Middle frontal gyrus (tissue), 1 donor: ENCODE data around the gene LRRC14B.
A peak's percentile ranks its signal among the peaks of the same experiment; 100 is the strongest.

Experiments
- DNase-seq: peaks from one replicate; pipeline ENCODE4 v3.0.0-alpha.2; 2015; ENCODE audit warnings: low spot score; ENCODE audit errors: extremely low spot score

LRRC14B gene

DNA sequence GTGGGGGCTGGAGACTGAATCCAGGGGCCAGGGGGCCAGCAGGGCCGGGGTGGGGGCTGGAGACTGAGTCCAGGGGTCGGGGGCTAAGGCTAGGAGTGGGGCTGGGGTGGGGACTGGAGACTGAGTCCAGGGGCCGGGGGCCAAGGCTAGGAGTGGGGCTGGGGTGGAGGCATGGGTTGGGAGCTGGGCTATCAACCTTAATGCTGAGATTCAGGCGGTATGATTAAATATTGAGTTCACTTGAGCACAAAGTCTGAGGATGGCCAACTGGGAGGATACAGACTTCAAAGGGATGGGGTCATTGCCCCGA, 17.0 kb upstream of the LRRC14B start:
- DNase-seq, result no peak

DNA sequence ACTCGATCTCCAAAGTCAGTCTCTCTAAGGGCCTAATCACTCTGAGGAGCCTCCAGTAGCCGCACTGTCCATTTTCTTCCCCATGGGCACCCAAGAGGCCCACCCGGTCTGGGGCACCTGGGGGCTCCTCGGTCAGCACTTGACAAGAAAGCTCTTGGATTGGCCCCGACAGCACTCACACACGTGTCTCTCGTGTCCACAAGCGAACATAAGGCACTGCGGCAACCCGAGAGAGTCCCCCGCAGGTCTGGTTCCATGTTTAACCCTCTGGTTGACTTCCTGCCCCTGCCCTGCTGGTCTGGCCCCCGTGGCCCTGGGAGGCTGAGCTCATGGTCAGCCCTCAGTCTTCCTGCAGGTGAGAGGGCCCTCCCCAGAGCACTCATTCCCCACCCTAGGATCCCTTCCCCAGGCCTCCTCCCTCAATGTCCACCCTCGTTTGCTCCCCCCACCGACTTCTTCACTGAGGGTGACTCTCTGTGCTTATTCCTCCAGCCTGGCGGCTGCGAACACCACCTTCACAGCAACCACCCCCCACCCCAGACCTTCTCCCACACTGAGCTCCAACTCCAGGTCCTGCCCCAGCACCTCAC, 16.3 kb upstream of the LRRC14B start:
- no peak for DNase-seq

DNA sequence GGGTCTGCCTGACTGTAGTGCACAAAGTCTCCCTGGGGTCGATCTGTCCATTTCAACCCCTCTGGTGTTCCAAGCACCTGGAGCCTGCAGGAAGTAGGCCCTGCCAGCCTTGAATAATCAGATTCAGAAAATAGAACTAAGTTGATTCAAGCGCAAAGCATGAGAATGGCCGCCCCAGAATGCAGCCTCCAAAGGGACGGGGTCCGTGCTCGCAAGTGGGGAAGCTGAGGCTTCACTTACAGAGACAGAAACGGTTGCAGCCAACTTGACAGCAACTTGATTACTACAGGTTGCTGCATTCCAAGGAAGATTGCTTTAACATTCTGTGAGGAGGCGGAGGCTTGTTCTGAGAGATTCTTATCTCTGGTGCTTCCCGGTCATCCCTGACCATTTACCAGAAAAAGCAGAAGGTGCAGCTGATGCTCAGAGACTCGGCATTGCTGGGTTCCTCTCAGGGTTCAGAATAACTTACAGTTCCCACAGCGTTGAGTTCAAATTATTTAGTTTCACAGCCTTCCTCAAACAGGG, 14.9 kb upstream of the LRRC14B start:
- no peak for DNase-seq

DNA sequence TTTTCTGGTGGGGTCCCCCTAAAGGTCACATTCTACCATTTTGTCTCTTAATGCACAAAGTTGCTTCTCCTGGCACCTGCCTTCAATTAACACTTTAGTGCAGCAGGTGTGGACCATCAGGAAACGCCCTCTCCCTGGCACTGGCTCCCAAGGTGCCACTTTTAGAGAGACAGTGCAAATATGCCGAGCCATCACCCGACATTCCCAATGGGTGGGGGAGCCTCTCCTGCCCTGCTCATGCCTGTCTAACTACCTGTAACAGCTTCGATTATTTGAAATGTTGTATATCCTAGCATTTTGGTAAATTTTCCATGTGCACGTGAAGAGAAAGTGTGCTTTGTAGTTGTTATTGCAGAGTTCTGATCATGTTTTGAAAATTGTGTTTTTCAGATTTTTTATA, 13.2 kb upstream of the LRRC14B start:
- DNase-seq, result no peak

DNA sequence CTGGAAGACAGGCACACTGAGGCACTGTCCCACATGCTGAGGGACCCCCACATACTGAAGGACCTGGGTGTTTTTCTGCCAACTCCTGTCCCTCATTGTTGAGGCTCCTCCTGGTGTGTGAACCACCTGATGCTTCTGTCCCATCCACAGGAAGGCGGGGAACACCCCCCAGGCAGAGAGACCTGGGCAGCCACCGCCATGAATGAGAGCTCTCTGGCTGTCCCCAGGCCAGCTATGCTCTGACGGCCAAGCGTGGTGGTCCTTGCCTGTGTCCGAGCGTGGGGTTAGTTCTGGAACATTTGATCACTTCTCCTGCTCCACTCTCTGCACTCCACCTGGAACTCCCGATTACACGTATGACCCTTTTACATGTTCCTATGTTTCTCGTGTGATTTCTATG, 11.9 kb upstream of the LRRC14B start:
- DNase-seq, result no peak

DNA sequence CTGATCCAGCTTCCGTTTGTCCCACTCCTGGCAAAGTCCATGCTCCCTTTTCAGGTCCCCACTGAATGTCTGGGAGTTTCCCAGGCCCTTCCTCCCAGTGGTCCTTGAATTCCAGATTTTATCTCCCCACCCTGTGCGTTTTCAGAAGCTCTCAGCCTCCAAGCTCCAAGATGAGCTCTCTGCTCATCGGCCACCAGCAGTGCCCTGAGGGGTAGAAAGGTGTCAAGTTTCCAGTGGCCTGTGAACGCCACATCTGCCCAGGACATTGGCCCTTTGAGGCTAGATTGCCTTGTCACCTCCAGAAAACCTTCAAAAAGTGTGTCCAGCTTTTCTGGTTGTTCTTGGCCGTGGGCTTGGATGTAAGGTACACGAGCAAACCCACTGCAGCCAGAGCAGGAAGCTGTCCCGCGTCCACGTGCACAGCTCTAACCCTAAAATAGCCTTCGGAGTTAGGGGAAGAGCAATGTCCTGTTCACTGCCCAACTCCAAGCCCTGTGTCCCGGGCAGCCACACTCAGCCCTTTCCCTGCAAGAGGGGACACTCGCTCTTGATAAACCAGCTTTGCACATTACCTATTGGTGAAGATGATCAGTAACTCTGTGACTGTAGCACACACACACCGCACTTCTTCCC, 10.9 kb upstream of the LRRC14B start:
- no peak for DNase-seq

DNA sequence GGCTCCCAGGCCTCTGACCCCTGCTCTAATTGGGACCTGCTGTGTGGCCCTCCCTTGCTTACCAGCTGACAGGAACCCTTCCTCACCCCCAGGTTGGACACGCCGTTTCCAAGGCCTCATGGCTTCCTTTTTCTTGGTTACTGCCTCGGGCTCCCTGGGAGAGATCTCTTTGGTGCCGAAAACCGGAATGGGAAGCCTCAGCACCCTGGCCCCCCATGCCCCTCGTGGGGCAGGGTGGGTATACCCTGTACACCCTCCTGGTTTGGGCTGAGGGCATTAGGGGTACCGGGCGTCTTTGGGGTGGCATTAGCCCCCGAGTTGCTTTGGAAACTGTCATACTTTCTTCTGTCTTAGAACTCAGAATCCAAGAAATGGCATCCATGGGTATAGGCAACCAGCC, 10.1 kb upstream of the LRRC14B start:
- no peak for DNase-seq

DNA sequence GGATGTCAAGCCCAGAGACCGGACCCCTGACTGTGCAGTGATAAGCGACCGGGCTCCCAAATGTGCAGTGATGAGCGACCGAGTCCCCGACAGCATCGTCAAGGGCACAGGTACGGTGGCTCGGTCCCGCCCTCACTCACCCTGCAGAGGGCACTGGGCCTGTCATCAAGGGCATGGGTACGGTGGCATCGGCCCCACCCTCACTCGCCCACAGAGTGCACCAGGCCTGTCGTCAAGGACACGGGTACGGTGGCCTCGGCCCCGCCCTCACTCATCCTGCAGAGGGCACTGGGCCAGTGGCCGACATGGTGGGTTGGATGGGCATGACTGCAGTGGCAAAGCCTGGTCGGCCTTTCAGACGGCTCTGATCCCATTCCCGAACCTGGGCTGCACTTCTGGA, 9.7 kb upstream of the LRRC14B start:
- DNase-seq, result no peak

DNA sequence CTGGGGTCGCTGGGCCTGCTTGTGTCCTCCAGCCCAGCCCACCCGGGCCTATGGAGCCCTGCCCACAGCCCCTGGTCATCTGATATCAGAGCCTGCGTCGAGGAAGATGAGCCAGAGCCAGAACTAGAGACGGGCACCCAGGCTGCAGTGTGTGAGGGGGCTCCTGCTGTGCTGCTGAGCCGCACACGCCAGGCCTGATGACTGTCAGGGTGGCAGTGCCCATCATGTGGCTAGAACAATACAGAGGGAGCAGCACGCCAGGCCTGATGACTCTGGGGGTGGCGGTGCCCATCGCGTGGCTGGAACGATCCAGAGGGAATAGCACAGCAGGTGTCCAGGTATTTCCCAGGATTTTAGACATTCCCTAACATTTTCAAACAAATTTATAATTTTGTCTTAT, 9.2 kb upstream of the LRRC14B start:
- no peak for DNase-seq

DNA sequence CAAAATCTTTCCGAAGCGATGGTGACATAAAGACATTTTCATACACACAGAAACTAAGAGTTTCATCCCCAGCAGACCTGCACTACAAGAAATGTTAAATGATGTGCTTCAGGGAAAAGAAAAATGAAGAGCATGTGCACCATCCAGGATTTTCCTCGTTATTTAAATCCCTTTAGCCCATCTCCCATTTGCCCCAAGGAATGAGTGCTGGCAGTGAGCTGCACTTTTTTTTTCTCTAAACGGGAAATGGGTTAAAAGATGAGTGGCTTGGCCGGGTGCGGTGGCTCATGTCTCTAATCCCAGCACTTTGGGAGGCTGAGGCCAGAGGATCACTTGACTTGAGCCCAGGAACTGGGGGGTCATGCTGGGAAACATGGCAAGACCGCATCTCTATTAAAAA, 6.8 kb upstream of the LRRC14B start:
- DNase-seq, result no peak

DNA sequence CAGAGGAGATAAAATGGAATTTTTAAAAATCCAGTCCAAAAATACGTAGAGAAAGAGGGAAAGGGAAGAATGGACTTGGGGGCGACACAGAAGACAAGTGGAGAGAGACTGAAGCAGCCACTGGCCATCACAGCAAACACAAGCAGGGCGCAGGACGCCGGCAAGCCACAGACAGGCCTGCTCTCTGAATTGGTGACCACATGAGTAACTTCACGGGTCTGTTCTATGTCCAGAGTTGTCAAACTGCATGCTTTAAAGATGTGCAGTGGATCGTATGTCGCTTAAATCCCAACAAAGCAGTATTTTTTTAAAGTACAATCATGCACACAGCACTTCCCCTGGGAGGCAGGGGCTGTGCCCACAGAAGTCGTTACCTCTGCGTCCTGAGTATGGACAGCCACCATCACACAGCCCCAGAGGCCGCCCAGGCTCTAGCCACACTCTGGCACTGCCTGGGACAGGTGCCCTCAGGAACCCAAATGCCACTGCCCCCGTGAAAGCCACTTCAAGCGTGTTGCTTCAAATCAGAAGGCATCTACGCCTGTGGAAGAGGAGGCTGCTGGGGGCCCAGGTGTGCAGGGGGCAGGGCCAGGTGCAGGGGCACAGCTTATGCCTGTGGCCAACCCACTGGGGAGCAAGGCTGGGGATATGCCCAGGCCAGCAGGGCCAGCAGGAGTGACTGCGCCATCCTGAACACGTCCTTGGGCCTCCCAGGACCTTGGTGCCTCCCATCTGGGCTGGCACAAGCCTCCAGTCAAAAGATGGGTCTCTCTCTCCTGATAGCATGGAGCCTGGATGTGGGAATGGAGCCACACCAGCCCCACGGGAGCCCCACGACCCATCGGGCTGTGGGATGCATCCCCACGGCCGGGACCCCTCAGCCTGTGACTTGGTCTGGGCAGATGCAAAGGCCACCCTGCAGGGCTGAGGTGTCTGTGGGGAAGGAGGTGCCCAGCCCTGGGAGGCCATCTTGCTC, 5.9 kb upstream of the LRRC14B start:
- no peak for DNase-seq

DNA sequence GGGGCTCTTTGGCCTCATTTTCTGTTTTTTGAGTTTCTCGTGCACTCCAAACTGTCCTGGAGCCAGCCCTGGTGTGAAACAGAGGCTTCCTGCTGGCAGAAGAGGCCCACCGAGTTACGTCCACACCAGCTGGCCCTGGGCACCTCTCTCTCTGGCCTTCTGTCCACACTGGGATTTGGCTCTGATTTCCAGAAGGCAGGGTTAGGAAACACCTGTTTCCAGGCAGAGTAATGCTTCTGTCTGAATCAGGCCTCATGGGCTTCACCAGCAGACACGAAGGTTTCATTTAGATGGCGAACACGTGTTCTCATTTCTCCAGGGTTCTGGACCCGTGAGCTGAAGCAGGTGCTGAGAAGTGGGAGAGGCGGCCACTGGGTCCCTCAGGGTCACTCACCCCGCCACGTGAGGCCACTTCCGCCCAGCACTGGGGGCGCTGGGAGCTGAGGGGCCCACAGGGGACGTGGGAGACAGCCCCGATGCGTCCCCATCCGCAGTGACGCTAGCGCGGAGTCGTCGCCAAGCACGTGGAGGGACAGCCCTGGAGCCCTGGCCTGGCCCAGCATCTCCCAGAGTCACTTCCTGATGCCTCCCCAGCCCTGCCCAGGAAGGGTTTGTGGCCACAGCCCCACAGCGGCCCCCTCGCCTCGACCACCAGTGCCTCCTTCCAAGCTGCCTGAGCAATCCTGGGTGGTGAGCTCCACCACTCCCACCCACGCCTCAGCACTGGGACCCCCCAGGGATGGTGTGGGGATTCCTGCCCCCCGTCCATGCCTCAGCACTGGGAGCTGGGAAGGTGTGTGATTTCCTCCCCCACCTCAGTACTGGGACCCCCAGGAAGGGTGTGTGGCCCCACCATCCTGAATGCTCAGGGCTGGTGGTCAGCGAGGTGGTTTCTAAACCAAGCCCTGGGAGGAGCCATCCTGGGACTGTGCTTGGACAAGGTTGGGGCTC, 4.9 kb upstream of the LRRC14B start:
- DNase-seq, result no peak

DNA sequence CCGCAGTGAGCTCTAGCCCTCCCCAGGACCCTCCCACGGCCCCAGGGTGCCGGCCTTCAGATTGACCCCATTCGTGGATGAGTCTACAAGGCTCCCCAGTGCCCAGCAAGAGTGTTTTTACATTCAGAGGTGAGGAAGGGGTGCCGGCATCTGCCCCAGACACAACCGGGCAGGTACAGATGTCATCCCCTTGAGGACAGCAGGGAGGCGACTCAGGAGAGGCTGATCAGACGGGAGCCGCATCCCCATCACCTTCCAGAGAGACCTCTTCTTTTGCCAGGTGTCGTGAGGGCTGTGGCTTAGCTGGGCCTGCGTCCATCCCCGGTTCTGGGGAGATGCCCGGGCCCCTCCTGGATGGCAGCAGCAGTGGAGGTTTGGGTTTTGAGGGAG, 4.3 kb upstream of the LRRC14B start:
- no peak for DNase-seq

DNA sequence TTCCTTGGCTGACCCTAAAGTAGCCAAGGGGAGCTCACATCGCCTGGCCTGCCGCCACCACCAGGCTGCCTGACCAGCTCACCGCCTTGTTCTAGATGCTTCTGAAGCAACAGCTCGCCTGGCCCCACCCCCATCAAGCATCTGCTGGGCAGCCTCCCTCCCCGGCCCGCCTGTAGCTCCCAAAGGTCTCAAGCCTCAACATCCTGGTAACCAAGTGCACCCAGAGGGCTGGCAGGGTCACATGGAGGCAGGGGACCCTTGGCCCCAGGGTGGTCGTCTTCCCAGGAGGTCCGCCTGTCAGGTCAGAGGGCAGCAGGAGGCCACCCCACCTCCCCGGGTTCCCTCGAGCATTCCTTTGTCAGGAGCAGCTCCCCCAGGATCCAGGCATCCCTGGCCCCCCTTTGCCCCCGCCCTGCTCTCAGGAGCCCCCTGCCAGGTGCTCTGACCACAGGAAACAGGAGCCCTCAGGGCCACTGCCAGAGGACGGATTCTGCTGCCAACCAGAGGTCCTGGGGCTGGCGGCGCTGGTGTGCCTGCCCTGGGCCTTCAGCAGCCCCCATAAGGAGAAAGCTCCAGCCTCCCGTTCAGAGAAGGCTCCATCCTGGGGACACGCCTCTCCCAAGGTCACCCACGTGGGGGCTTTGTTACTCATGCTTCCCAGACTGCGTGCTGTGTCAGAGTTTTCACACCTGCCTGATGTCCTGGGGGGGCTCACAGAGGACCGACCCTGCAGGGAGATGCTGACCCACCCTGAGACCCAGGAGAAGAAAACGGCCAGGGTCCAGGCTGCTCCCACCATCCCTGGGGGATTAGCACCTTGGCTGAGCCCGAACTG, 3.5 kb upstream of the LRRC14B start:
- no peak for DNase-seq

DNA sequence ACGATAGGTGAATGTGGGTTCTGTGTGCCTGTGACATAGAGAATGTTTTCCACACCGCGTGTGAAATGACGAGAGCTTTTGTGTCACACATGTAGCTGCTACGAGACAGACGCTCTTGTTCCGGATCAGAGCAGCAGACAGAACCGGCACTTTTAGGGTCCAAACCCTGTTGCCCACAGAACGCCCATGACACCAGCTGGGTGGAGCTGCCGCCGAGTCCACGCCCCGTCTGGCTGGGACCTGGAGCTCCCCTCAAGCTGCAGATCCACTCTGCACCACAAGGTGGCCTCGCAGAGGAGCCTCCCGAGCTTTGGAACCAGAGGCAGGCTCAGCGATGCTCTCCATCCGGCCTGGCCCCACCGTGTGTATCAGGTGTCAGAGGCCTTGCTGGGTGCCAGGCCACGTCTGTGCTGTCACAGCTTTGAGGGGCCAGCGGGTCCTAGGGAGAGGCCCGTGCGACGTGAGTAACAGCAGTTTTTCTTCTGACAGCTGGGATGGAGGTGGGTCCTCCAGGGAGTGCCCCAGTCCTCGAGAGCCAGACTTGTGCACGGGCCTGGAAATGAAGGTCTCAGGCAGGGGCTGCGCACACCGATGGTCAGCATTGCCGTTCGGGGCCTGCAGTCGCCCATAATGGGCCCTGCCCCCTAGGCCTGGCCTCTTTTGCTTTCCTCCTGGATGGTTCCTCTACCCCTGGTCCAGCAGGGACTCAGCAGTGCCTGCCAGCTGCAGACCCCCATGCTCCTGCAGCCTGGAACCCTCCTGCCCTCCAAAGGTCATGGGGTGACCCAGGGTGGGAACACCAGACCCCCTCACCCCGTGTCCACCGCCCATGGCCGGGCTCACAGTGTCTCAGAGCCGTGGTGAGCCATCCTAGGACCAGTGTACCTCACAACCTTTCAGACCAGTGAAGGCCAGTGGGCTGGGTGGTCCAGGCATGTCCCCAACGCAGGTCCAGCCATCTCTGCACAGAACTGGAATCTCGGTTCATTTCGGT, 2.5 kb upstream of the LRRC14B start:
- peak; percentile 50 for DNase-seq

DNA sequence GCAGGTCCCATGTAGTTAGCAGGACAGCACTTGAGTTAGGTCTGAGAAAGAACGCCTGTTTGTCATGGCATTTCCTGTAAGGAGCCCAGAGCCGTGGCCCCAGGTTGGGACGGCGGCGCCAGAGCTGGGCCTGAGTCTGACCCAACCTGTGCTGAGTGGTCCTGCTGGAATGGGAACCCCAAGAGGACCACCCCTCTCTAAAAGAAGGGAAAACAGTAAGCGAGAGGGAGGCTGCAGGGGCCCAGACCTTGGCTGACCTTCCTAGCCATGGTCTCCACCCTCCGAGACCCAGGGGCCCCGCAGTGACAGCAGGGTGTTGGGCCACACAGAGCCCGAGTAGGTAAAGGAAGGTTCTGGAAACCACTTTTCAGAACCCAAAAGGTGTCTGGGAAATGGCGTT, 1.8 kb upstream of the LRRC14B start:
- no peak for DNase-seq

DNA sequence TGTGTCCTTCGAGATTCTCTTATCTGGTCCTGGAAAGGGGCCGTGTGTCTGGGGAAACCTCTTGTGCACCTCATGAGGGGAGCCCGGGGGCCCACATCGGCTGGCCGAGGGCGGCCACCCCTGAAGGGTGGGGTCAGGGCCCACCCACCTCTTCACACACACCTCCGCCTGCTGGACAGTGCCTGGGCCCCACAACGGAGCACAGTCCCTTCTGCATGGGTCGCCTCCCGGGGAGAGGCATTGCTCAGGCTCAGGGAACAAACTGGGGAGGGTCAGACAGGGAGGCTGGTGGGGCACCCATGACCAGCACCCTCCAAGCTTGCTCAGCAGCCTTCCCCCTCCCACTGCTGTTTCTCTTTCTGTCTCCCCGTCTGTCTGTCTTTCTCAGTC, 1.3 kb upstream of the LRRC14B start:
- DNase-seq, result no peak

DNA sequence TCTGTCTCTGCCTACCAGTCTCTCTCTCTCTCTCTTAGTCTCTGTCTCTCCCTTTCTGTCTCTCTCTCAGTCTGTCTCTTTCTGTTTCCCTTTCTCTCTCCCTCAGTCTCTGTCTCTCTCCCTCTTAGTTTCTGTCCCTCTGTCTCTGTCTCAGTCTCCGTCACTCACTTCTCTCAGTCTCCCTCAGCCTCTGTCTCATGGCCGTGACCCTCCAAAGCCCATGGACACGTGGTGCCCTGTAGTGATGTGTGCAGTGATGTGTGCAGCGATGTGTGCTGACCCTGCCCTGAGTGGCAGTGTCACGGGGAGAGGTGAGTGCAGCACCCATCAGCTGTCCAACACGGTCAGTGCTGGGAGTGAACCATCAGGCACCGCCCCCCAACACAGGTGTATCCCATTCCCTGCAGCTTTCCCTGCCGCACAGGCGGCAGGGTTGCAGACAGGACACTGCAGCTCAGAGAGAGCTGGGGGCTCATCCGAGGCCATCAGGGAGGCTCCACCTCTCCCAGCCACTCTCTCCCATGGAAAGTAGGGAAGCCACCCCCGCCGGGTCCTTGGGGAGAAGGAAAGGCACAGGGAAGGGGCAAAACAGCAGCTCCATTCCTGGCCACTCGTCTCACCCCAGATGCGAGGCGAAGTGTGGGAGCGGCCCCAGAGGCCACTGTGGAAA, 794 bp upstream of the LRRC14B start:
- no peak for DNase-seq
